Brain microvascular endothelial cell (primary cell): Measurements from ENCODE around the gene FBXO48.

ENCODE experiments used
- DNase-seq: peaks from one replicate; pipeline ENCODE4 v3.0.0-alpha.2; 2020
- H3K27ac ChIP-seq: fragments of 250-450 bp; sonication (Bioruptor Pico); 2 replicates; pipeline ENCODE4 v1.5.1; 2020; ENCODE audit warnings: mild to moderate bottlenecking, moderate library complexity
- H3K27me3 ChIP-seq: fragments of 250-450 bp; sonication (Bioruptor Pico); replicated peaks from 2 replicates; pipeline ENCODE4 v1.5.1; 2020; ENCODE audit warnings: mild to moderate bottlenecking
- H3K36me3 ChIP-seq: fragments of 250-450 bp; sonication (Bioruptor Pico); replicated peaks from 2 replicates; pipeline ENCODE4 v1.5.1; 2020; ENCODE audit warnings: mild to moderate bottlenecking
- H3K4me3 ChIP-seq: 2 replicates; pipeline ENCODE4 v1.5.1; 2011; ENCODE audit warnings: low read depth, mild to moderate bottlenecking, control low read depth, low read length, moderate library complexity
- in situ Hi-C: cut with HindIII; loops from 2 replicates; pipeline ENCODE4 v1.10.0; 2017; ENCODE audit warnings: low sequenced_read_pairs, low pct_ligation_motif_present
- TF ChIP-seq, protein P1 (sequence below): IDR thresholded peaks from 2 replicates; pipeline ENCODE4 v1.5.1; 2011; ENCODE audit warnings: low read depth, mild to moderate bottlenecking, moderate library complexity, low read length, control low read depth, inconsistent platforms; ENCODE audit errors: missing control alignments

Gene FBXO48

DNA sequence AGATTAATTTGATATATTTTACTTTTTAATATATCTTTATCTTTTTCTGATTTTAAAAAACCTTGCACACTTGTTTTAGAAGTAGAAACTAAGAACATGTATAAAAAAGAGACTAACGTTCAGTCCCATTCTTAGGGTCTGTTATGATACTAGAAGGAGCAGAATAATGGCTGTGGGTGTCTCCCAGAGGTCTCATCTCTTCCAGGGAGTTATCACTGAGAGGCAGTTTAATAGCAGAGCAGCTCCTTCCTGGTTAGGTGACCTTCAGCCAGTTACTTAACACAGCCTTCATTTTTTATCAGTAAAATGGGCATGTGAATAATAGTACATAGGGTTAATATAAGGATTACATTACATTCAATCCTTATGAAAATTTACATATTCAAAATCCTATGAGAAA is 40.6 kb downstream of the FBXO48 start:
- TF ChIP-seq, protein P1, sequence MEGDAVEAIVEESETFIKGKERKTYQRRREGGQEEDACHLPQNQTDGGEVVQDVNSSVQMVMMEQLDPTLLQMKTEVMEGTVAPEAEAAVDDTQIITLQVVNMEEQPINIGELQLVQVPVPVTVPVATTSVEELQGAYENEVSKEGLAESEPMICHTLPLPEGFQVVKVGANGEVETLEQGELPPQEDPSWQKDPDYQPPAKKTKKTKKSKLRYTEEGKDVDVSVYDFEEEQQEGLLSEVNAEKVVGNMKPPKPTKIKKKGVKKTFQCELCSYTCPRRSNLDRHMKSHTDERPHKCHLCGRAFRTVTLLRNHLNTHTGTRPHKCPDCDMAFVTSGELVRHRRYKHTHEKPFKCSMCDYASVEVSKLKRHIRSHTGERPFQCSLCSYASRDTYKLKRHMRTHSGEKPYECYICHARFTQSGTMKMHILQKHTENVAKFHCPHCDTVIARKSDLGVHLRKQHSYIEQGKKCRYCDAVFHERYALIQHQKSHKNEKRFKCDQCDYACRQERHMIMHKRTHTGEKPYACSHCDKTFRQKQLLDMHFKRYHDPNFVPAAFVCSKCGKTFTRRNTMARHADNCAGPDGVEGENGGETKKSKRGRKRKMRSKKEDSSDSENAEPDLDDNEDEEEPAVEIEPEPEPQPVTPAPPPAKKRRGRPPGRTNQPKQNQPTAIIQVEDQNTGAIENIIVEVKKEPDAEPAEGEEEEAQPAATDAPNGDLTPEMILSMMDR, result no peak
- Histone ChIP-seq H3K4me3 (no peak overlapping the region), H3K27me3 (no peaks in the 10 kb centered on the region), H3K36me3 (no peaks in the 10 kb centered on the region), H3K27ac (no peak overlapping the region)
- in situ Hi-C loops, result no loop called here
- no peak for DNase-seq

DNA sequence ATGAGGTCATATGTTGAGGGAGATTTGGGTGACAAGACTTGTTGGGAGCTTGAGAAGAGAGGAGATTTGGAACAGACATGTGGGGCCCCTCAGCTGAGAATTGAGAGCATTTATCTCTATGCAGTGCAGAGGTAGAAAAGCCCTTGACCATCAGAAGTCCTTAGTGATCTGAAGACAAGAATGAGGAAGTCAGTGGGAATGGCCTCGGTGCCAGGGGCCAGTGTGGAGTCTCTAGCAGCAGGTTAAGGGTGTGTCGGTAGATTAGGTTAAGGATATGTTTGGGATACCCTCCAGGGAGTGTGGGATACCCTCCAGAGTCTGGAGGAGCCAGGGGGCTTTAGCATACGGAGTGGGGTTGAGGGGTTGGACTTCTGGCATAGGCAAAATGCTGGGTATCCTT is 41.6 kb downstream of the FBXO48 start:
- no peak for DNase-seq
- H3K27ac ChIP-seq, result no peak overlapping the region
- H3K4me3 ChIP-seq, result no peak overlapping the region
- in situ Hi-C loops, result no loop called here
- H3K36me3 ChIP-seq, result no peaks in the 10 kb centered on the region
- TF ChIP-seq, protein P1, result no peak
- no peaks in the 10 kb centered on the region for H3K27me3 ChIP-seq

DNA sequence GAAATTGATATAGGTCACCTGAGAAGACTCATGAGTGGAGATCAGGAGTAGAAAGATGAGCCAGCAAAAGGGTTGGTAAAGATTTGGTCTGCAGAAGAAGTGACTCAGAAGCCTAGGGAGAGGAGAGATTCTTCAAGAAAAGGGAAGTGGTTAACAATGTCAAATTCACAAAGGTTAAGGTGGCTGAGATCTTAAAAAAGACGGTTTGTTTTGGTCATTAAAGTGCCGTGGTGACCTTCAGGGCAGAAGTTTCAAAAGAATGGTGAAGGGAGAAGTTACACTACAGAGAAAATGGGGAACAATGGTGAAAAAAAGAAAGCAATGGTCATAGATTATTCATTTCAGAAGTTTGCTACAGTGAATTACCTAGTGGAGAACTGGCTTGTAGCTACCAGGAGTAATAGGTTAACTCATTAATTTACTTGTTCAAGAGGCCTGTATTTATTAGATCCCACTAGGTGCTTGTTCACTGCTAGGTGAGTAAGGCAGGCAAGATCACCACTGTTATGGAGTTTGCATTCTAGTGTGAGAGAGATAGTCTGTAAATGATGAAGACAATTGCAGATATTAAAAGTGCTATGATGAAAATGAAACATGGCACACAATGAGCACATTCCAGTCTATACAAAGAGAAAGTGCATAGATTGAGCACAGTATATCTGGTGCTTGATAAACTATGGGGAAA is 43.0 kb downstream of the FBXO48 start:
- no peaks in the 10 kb centered on the region for H3K27me3 ChIP-seq
- TF ChIP-seq, protein P1, result no peak
- DNase-seq, result no peak

DNA sequence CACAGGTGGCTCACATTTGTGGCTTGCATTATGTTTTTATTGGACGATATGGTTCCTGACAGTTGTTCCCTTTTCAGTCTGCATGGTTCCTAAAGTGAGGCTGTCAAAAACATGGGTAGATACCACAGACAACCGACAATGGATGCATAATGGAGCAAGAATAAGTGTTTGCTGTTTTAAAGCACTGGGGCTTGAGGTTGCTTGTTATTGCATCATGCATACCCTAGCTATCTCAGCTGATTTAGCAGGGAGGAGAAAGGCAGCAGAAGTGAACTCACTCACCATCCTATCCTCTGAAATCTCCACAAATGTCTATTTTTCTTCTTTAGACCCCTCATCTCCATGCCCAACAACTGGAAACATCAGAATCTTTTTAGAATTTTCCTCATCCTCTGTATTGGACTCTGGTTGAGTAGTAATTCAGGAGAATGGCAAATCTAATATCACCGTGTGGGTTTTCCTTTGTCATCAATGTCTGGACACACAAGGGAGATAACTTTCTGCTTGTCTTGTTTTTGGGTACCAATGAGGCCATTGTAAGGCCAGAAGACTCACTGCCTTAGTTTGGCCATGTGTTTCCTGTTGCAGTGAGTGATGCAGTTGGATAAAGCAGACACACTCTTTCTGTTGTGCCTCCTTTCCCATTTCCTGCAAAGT is 46.7 kb downstream of the FBXO48 start:
- in situ Hi-C loops, result no loop called here
- TF ChIP-seq, protein P1, result no peak
- DNase-seq, result no peak
- Histone ChIP-seq H3K4me3 (no peak overlapping the region), H3K27ac (no peak overlapping the region), H3K27me3 (no peaks in the 10 kb centered on the region), H3K36me3 (no peaks in the 10 kb centered on the region)

More for the DNA sequence above, 43.0 kb downstream of the FBXO48 start:
- Histone ChIP-seq H3K36me3 (no peaks in the 10 kb centered on the region), H3K27ac (no peak overlapping the region), H3K4me3 (no peak overlapping the region)
- in situ Hi-C loops, result no loop called here

DNA sequence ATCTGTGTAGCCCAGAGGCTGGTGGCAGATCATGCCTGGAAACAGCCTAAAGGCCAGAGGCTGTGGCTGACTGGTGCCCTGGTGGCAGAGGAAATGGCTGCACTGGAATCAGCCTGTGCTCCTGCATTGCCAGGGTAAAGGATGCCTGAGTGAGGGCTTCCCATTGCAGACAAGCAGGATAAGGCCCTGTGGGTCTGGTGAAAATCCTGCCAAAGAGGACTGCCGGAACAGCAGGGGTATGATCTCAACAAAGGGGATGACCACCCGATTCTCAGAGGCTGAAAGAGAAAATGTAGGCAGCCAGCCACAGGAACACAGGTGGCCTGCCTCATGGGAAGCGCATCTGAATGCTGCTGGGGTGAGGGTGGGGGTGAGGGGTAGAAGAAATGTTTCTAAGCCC is 48.2 kb downstream of the FBXO48 start:
- Histone ChIP-seq H3K4me3 (no peak overlapping the region), H3K36me3 (no peaks in the 10 kb centered on the region), H3K27ac (no peak overlapping the region), H3K27me3 (no peaks in the 10 kb centered on the region)
- in situ Hi-C loops, result no loop called here
- no peak for DNase-seq
- TF ChIP-seq, protein P1, result no peak

DNA sequence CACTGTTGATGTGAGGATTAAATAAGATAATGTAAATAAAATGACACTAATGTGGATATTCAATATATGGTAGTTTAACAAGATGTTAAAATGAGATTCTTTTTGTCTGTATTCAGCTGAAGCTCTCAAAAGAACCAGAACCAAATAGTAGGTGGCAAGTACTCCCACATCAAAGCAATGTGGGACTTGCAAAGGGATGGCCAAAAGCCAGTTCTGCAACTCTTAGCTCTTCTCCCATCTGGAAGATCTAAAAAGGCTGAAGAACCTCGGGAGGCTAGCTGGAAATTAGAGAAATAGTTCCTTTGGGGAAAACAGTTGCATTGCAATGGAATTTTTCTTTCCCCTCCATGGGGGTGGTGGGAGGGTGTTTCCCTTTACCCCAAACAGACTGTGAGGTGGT is 48.7 kb downstream of the FBXO48 start:
- H3K27ac ChIP-seq, result no peak overlapping the region
- TF ChIP-seq, protein P1, result no peak

More for the DNA sequence above, 48.7 kb downstream of the FBXO48 start:
- DNase-seq, result no peak
- in situ Hi-C loops, result no loop called here
- Histone ChIP-seq H3K27me3 (no peaks in the 10 kb centered on the region), H3K4me3 (no peak overlapping the region), H3K36me3 (no peaks in the 10 kb centered on the region)
